NCI-H69 (cell line): Measurements from ENCODE around the gene SWI5.
"Not testable (repeated sequence)": the region's sequence is repeated elsewhere in the genome, so short reads cannot be mapped to it uniquely, and the experiment has no call there.

Source experiments
- DNase-seq: peaks from one replicate; lab custom pipeline; 2025; lab: John Stamatoyannopoulos, UW

The SWI5 gene

DNA sequence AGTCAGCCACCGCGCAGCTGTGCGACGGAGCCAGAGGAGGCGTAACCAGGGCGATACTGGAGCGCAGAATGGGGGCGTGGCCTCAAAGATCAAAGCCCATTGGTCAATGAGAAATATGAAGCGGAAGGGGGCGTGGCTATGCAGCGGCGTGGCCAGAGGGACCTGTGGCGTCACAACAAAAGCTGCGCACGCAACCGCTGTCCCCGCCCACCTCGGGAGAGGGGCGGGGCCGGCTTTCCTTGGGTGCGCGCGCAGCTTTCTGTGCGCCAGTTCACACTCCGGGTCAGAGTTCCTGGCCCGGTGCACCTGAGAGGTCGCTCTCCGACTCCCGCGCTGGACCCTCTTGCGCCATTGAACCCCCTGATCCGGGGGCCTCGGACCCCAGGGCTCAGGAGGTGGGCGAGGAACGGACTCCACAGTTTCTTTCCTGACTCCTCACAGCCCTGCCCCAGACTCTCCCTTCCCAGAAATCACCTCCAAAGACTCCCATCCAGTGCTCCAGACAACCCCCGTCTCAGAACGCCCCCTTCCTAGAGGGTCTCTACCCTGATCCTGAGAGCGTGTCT, at the start of gene SWI5:
Gene SWI5, plus strand, starts transcription at position 269 of the 566 bp plus-strand sequence.
- peak; percentile 99 for DNase-seq

DNA sequence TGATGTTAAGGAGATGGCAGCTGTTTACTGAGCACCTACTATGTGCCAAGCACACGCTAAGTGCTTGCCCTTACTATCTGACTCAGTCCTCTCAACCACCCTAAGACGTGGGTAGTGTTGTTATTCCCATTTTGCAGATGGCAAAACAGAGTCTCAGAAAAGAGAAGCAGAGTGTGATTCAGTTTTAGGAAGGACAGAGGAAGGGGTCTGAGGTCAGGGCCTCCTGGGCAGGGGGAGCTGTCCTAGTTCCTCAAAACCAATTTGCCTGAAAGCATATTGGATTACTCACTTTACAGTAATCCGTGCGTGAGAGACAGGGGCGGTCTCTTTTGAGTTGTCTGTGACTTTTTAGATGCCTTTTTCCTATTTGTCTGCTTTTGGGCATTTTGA, 49.7 kb upstream of the SWI5 start:
- no peak for DNase-seq

DNA sequence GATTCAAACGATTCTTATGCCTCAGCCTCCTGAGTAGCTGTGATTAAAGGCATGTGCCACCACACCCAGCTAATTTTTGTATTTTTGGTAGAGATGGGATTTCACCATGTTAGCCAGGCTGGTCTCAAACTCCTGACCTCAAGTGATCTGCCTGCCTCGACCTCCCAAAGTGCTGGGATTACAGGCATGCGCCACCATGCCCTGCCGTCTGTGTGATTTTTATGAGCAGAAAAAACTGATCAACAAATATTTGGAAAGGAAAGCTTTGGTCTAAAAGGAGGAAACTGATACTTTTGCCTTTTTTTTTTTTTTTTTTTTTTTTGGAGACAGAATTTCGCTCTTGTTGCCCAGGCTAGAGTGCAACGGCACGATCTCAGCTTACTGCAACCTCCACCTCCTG, 45.2 kb upstream of the SWI5 start:
- not testable (repeated sequence) for DNase-seq

DNA sequence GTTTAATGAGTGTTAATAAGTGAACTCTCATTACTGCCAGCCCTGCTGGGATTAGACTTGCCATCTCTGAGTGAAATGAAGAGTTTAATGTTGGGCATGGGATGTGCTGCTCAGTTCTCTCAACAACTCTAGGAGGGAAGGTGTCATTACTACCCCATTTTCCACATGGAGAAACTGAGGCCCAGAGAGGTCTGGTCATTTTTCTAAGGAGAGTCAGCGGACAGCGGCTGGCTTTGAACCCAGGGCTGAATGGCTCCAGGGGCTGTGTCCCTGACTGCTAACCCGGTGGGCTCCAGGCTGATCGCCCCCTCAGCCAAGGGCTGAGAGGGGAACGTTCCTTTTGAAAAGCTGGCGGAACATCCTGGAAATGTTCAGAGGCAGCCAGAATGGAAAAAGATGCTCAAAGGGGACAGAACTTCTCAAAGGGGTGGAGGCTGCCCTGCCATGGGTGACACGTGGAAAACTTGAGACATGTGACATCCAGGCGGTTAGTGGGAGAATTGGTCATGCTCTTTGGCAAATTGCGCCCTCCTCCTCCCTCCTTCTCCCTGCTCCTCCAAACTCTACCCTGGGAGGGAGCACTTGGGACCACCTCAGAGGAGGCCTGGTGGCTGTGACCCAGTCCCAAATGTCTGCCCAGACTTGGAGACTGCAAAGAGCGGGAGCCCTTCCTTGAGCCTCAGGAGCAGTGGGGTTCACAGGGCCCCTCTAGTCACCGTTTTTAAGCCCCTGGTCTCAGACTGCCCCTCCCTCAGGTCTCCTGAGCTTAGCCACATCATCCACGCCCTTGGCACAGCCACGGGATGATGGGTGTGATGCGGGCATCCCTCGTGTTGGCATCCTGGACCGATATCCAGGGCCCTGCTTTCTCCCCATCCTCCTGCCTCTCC, 44.2 kb upstream of the SWI5 start:
- no peak for DNase-seq

DNA sequence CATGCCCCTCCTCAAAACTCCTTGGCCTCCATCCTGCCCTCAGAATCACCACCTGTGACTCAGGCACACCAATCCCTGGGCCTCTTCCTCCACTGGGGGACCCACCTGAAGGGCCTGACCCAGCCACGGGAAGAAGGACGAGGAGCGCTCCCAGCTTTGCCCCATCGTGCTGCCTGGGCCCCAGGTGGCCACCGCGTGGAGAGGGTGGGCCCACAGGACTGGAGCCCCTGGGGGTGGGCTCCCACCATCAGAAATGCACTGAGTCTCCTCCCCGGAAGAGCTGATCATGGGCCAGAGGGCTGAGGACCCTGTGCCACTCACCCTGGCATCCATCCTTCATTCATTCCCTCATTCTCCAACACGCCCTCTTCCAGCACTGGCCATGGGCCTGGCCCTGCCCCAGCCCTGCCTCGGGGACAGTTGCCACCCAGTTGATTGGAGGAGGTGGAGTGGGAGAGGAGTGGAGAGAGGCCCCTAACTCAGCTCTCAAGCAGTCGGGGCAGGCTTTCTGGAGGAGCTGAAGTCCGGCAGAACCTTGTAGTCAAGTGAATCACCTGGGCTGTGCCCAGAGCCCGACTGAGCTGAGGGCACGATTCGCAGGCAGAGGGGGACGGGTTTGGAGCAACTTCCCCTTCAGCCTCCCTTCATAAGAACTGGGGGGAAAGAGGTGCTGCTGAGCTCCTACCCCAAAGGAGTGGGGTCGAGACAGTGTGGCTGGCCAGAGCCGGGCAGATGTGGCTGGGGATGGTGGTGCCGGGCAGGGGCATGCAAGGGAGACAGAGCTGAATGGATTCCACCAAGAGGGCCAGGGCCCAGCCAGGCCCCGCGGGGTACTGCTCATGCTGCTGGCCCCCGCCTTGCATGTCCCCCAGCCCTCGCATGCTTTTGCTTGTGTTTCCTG, 43.3 kb upstream of the SWI5 start:
- no peak for DNase-seq

DNA sequence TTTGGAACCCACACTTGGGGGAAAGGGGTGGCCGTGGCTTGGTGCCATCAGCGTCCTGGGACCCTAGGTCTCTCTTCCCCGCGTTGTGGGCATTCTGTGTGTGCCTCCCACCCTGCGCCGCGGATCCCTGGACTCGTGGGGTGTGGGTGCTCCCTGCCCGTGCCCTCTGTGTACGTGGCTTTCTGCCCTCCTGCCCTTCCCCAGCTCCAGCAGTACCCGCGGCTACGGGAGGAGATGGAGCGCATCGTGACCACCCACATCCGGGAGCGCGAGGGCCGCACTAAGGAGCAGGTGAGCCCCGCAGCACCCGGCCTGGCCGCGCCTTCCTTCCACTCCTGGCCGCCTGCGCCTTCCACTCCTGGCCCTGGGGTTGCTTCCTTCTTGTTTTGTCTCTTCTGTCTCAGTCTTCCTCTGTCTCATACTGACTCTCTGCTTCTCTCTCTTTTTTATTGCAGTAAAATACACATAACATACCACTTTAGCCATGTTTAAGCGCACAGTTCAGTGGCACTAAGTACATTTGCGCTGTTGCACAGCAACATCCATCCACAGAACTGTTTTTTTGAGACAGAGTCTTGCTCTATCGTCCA, 42.2 kb upstream of the SWI5 start:
- no peak for DNase-seq

DNA sequence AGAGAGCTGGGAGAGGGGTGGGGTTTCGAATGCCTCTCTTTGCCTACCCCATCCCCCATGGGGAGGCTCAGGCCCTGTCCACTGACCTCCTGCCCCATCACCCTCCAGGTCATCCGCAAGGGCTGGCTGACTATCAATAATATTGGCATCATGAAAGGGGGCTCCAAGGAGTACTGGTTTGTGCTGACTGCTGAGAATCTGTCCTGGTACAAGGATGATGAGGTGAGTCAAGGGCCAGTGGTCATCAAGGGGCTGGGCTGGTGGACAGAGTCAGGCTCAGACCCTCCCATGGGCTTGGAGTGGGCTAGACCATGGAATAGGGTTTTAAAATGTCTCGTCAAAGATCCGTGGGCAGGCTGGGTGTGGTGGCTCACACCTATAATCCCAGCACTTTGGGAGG, 34.0 kb upstream of the SWI5 start:
- no peak for DNase-seq

DNA sequence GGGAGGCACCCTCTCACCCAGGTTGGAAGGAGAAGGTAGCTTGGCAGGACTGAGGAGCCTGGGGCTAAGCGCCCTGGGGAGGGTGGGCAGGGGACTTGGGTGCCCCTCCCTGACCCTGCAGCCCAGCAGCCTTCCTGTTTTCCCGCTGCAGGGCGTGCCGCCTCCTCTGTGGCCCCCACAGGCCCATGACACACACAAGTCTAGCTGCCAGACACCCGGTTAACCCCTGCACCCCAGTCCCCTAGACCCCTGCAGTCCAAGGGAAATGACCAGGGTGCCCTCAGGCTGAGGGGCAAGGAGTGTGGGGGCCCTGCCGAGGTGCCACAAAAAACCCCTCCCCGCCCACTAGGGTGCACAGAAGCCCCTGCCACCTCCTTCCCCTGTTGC, 33.3 kb upstream of the SWI5 start:
- DNase-seq: no peak

DNA sequence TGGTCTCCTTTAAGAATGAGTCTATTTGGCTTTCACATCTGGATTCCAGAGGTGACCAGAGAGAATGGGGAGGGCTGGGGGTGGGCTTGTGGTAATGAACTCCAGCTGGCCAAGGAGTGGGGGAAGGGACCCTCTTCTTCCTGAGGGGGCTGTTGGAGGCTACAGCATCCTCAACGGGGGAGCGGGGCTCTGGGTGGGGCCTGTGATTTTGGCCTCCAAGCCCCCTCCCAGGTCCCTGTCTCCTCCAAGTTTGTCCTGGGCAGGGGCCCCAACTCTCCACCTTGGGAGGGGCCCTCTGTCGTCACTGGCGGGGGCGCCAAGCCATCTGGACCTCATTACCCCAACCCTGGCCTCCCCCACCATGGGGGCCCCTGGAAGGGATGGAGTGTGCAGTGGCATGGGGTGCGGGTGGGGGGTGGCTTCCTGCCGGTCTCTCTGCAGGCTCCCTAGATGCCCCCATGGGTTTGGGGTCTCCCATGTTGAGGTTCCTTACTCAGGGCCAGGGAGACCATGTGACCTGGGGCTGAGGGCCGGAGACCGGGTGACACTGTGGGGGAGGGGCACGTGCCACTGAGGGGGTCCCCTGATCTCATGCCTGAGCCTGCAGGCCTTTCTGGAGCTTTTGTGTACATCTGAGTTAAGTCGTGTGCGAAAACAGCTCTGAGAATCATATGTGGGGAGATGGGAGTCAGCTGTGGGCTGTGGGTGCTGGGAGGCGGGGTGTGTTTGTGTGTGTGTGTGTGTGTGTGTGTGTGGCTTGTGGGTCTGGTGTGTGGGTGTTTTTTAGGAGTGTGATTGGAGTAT, 32.7 kb upstream of the SWI5 start:
- no peak for DNase-seq

DNA sequence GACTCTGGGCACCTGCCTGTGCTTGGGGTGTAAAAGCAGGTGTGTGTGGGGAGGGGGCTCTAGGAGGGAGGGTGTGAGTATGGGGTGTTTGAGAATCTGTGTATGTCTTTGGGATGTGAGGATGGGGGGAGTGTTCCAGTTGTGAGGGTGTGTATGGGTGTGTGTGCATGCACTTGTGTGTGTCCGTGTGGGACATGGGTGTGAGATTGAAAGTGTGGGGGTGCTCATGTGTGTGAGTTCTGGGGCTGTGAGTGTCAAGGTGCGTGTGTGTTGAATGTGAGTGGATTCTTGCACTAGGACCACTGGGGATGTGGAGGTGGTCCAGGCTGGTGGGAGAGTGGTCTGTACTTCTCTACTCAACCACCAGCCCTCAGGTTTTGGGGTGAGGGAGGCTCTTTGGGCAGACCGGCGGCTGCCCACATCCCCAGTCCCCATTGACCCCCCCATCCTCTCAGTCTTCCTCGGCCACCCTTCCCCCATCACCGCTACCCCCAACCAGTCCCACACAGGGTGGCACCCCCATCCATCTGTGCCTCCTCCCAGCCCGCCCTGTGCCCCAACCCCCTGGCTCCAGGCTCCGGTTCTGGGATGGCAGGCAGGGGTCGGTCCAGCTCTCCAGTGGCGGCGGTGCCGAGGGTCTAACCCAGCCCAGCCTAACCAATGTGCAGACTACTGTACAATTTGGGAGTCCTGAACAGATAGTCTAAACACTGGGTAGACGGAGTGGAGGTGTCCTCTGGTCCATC, 31.8 kb upstream of the SWI5 start:
- DNase-seq: no peak

DNA sequence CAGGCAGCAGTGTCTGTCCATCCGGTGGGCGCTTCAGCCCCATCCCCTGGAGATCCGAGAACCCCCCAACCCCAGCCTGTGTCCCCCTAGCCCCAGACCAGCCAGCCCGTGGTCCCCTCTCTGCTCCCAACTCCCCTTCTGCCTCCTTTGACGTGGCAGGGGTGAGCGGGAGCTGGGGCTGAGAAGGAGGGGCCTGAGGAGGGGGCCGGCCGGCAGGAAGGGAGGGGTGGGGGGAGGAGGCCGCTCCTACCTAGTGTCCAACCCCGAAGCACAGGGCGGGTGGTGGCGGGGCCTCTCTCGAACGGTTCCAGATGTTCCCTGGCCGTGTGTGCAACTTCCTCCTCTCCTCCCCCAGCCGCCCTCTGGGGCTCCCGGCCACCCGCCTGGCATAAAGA, 31.2 kb upstream of the SWI5 start:
- peak; percentile 93 for DNase-seq

DNA sequence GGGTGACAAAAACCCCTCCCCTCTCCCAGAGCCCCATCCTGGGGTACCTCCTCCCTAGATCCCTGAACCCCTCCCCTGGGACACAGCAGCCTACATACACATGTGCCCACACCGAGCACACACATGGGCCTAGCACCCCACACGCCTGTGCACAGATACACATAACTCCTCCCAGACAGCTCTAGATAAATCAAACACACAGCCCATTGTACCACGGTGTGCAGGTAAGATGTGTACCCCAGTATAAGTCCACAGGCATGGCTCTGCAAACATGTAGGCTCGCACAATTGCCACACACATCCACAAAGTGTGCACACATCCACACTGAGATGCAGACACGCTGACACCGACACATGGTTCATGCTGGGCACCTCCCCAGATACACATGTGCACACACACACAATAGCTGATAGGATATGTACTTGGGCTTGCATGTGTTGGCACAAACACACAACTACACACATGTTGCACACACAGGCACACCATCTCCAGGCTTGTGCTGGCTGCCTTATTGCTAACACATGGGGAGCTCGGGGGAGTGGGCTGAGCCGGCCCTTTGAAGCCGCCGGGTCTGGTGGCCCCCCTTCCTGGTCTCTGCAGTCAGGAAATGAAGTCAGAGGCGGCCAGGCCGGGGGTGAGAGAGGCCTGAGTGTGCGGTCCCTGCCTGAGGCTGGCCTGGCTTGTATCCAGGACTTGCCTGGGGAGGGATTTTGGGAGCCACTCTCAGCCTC, 30.5 kb upstream of the SWI5 start:
- DNase-seq: peak; percentile 32

DNA sequence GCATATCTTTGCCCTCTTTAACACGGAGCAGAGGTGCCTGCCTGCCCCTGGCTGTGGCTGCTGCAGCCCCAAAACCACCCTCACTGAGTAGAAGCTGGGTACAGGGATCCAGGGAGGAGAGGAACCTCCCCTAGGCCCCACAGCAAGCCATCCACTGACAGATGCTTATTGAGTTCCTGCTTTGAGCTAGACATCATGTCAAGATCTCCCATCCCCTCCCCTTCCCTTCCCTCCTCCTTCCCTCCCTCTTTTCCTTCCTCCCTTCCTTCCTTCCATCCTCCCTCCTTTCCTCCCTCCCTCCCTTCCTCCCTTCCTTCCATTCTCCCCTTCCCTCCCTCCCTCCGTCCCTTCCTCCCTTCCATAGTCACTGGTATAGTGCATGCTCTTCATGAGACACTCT, 29.6 kb upstream of the SWI5 start:
- no peak for DNase-seq

DNA sequence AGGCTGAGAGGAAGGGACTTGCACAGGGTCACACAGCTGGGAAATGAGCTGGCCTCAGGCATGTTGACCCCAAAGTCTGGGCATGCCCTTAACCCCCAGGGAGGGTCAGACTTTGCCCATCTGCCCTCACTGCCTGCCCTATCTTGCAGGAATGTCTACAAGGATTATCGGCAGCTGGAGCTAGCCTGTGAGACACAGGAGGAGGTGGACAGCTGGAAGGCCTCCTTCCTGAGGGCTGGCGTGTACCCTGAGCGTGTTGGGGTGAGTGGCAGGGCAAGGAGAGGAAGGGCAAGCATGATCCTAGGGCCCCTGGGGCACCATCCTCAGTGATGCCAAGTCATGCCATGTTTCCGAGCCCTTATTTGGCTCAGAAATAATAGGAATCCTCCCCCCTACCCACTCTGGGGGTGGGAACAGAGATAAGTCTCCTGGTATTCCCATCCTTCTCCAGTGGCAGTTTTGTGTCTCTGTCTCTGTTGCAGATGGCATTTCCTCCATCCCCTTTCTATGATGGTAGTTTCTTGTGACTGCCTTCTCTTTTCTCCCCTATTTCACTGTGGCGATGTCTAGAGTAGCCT, 28.8 kb upstream of the SWI5 start:
- no peak for DNase-seq

DNA sequence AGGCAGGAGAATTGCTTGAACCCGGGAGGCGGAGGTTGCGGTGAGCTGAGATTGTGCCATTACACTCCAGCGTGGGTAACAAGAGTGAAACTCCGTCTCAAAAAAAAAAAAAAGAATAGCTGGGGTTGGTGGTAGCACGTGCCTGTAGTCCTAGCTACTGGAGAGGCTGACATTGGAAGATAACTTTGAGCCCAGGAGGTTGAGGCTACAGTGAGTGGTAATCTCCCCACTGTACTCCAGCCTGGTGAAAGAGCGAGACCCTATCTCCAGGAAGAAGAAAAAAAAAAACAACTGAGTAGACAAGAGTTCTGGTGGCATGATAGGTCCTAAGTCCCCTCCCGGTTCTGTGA, 26.5 kb upstream of the SWI5 start:
- no peak for DNase-seq

DNA sequence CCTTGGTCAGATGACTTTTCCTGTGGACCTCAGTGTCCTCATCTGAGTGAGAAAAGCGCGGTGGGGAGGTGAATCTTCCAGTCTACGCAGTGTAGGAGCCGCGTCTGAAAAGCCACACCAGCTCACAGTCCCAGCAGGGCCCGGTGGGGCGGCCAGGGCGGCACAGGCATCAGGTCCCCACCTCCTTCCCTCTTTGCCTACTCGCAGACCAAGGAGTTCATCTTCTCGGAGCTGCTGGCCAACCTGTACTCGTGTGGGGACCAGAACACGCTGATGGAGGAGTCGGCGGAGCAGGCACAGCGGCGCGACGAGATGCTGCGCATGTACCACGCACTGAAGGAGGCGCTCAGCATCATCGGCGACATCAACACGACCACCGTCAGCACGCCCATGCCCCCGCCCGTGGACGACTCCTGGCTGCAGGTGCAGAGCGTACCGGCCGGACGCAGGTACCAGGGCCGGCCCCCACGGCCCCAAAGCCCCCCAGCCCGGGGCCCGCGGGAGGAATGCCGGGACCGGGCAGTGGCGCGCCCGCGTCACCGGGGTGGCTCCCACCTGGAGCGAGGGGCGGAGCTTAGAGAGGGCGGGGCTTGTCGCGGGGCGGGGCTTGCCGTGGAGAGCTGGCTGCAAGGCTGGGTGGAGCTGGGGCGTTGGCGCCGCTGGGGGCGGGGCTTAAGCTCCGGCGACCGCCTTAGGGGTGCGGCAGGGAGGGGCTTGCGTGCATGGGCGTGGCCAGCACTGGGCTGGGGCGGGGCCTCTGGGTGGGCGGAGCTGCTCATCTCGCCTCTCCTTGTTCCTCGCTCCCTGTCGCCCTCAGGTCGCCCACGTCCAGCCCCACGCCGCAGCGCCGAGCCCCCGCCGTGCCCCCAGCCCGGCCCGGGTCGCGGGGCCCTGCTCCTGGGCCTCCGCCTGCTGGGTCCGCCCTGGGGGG, 25.9 kb upstream of the SWI5 start:
- DNase-seq: peak; percentile 93

DNA sequence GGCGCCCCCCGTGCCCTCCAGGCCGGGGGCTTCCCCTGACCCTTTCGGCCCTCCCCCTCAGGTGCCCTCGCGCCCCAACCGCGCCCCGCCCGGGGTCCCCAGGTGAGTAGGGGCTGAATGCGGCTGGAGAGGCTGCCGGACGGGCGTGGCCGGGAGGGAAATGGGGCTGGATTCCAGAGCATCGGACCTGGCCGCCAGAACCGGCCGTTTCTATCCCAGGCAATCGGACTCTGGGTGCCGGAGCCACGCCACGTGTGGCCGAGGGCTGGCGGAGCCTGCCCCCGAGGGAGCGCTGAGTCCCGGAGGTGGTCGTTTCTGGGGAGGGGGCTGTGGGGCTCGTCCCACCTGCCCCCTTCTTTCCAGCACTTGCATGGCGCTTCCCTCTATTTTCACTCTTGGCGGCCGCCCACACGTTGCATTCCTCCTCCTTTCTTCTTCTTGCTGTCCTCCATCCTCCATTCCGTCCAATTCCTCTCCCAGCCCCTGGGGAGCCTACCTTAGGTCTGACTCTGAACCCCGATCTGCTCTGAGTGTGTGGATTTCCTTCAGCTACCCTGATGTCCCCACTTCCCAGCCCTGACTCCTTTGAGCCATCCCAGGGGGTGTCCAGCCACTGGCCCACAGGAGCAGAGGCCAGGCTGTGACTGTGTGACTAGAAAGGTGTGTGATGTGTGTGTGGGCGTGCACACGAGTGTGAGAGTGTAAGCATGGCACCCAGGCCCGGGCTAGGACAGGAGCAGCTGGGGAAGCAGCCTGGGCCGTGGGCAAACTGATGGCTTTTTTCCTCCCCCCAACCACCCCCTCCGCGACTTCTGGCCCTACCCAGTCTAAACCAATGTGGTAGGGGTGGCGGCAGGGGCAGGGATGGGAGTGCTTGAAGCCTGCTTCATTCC, 25.0 kb upstream of the SWI5 start:
- no peak for DNase-seq

DNA sequence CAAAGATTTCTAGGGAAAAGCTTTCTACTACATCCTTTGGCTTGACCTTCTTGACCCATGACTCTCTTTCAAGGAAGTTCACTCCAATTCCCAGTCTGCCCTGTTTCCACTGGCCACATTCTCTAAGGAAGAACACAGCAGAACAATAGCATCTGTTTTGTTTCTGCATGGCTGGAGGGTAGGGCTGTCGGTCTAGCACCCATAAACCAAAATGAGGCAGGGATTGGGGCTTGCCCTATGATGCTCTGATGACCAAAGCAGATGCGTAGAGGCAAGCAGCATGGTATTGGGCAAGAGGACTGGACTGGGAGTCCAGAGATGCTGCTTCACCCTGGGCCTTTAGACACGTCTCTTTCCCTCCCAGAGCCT, 24.4 kb upstream of the SWI5 start:
- no peak for DNase-seq
